Smooth muscle cell (in vitro differentiated cells): Measurements from ENCODE around the gene OTX1. TPM values are rescaled to one million over a fixed set of nuclear protein-coding genes. Genes with fewer than 3 reads are reported as not detected.
A peak's percentile ranks its signal among the peaks of the same experiment; 100 is the strongest.

Experiments used
- DNase-seq: peaks from one replicate; lab custom pipeline; 2025; ENCODE audit not compliant: unreplicated experiment; lab: John Stamatoyannopoulos, UW
- H2AFZ ChIP-seq: fragments of 200-600 bp; sonication (generic); 2 replicates; pipeline ENCODE4 v1.6.0; 2016; ENCODE audit warnings: antibody characterized with exemption, low read depth, mild to moderate bottlenecking
- H3F3A ChIP-seq: fragments of 200-600 bp; sonication (generic); 2 replicates; pipeline ENCODE4 v1.6.0; 2017; ENCODE audit warnings: antibody characterized with exemption, low read depth
- H3K27ac ChIP-seq: fragments of 200-600 bp; sonication (generic); 2 replicates; pipeline ENCODE4 v1.5.1; 2016; ENCODE audit warnings: low read depth, mild to moderate bottlenecking
- H3K27me3 ChIP-seq: fragments of 200-600 bp; sonication (generic); 2 replicates; pipeline ENCODE4 v1.6.1; 2016; ENCODE audit warnings: low read depth, mild to moderate bottlenecking
- H3K36me3 ChIP-seq: fragments of 200-600 bp; sonication (generic); 2 replicates; pipeline ENCODE4 v1.5.1; 2016; ENCODE audit warnings: low read depth
- H3K4me1 ChIP-seq: fragments of 200-600 bp; sonication (generic); 2 replicates; pipeline ENCODE4 v1.5.1; 2016; ENCODE audit warnings: low read depth
- H3K4me2 ChIP-seq: fragments of 200-600 bp; sonication (generic); 2 replicates; pipeline ENCODE4 v1.6.0; 2016; ENCODE audit warnings: mild to moderate bottlenecking
- H3K4me3 ChIP-seq: fragments of 200-600 bp; sonication (generic); 2 replicates; pipeline ENCODE4 v1.5.1; 2016; ENCODE audit warnings: mild to moderate bottlenecking
- H3K79me2 ChIP-seq: fragments of 200-600 bp; sonication (generic); 2 replicates; pipeline ENCODE4 v1.6.0; 2016; ENCODE audit warnings: low read depth, mild to moderate bottlenecking
- H3K9ac ChIP-seq: fragments of 200-600 bp; sonication (generic); 2 replicates; pipeline ENCODE4 v1.6.0; 2016; ENCODE audit warnings: low read depth
- H3K9me3 ChIP-seq: fragments of 200-600 bp; sonication (generic); replicated peaks from 2 replicates; pipeline ENCODE4 v1.5.1; 2016; ENCODE audit warnings: low read depth
- H4K20me1 ChIP-seq: fragments of 200-600 bp; sonication (generic); 2 replicates; pipeline ENCODE4 v1.6.0; 2016; ENCODE audit warnings: low read depth
- WGBS: methylation state at CpG from one replicate; pipeline ENCODE4 v1.1.7; 2016; ENCODE audit warnings: low lambda C conversion rate; 5-methylcytosine and 5-hydroxymethylcytosine counted together
- polyA plus RNA-seq: library from polyadenylated mRNA; unstranded; fragments of >200 nt; fragmentation: Nextera tagmentation; extraction: Ambion mirVana; gene quantifications from 2 replicates; pipeline ENCODE4 v1.2.1, GENCODE V29; 2016
- total RNA-seq: library from RNA; depleted of rRNA; stranded (reverse); fragments of >200 nt; gene quantifications from 2 replicates; pipeline ENCODE4 v1.2.3, GENCODE V29; 2014
- TF ChIP-seq, protein P1 (sequence below): fragments of 200-600 bp; sonication (generic); IDR thresholded peaks from 2 replicates; pipeline ENCODE4 v1.5.1; 2017; ENCODE audit warnings: borderline replicate concordance, mild to moderate bottlenecking, antibody characterized with exemption; ENCODE audit not compliant: insufficient read depth, poor library complexity, severe bottlenecking

Gene OTX1
- total RNA-seq = not detected in 2 replicates
- 0.35 TPM in 1 of 2 replicates, not detected in the other for polyA plus RNA-seq

DNA sequence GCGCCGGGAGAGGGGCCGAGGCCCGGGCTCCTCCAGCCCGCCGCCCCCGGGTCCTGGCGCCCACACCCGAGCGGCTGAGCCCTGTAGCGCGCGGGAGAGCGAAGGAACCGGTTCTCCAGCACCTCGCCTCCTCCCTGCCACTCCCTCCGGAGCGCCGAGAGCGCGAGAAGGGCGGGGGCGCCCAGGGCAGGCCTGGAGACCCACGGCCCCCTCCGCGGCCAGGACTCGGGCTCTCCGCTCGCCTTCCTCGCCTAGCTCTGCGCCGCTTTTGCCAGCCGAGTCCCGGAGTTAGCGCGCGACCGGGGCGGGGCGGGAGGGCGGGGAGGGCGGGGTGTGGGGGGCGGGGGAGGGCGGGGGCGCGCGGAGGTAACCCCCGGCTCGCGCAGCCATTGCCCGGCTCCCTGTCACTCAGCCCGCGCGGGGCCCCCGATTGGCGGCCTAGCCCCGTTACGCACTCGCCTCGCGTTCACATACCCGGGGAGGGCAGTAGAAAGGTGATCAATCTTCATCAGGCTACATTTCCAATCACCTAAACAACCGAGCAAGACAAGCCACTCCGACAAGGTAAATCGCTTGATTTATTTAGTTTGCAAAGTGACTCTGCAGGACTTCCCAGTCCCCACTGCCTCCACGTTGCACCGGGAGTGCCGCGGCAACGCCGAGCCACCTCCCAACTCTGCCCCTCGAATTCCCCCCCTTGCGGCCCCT lies at the start of gene OTX1:
TSS of gene OTX1 (plus strand) at position 497 of the 708 bp plus-strand sequence. CDS start 2,161 bp downstream, outside the sequence.
- Histone ChIP-seq H3K36me3 (no peaks in the 10 kb centered on the region), H3K4me3 (peak within 1 kb of the TSS; percentile 53), H4K20me1 (peaks cover 44% of the 10 kb centered on the region), H3K4me1 (peaks cover 27% of the 10 kb centered on the region), H3K27me3 (peaks cover 100% of the 10 kb centered on the region), H2AFZ (no peak within 1 kb of the TSS), H3K9ac (no peak within 1 kb of the TSS), H3K4me2 (peak within 1 kb of the TSS; percentile 86), H3K9me3 (no peaks in the 10 kb centered on the region), H3F3A (no peaks in the 10 kb centered on the region), H3K27ac (no peak within 1 kb of the TSS), H3K79me2 (no peaks in the 10 kb centered on the region)
- no peak for DNase-seq
- TF ChIP-seq, protein P1, sequence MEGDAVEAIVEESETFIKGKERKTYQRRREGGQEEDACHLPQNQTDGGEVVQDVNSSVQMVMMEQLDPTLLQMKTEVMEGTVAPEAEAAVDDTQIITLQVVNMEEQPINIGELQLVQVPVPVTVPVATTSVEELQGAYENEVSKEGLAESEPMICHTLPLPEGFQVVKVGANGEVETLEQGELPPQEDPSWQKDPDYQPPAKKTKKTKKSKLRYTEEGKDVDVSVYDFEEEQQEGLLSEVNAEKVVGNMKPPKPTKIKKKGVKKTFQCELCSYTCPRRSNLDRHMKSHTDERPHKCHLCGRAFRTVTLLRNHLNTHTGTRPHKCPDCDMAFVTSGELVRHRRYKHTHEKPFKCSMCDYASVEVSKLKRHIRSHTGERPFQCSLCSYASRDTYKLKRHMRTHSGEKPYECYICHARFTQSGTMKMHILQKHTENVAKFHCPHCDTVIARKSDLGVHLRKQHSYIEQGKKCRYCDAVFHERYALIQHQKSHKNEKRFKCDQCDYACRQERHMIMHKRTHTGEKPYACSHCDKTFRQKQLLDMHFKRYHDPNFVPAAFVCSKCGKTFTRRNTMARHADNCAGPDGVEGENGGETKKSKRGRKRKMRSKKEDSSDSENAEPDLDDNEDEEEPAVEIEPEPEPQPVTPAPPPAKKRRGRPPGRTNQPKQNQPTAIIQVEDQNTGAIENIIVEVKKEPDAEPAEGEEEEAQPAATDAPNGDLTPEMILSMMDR = no peak
- 1% methylated on average over 33 of the region's 73 CpGs for WGBS

DNA sequence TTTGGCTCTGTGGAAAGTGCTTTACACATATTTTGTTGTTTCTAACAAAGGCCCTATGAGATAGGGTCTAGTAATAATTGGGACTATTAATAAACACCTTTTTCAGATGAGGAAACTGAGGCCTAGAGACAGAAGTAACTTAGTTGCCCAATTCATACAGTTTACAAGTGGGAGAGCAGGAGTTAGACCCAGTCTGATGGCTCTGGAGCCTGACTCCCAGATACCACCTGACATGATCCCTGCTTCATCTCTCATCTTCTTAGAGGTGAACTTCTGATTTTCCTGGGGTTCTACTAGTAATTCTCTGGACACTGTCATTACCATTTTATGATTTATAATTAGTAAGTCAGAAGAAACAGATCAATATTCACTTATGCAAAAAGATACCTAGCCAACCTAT lies 49.1 kb upstream of the OTX1 start:
- no peaks in the 10 kb centered on the region for H3K79me2 ChIP-seq
- no peaks in the 10 kb centered on the region for H3K27me3 ChIP-seq
- TF ChIP-seq, protein P1 = no peak
- H3K4me3 ChIP-seq = no peak overlapping the region
- no peaks in the 10 kb centered on the region for H3K9me3 ChIP-seq
- peaks cover 5% of the 10 kb centered on the region for H3K36me3 ChIP-seq
- no peak overlapping the region for H3K27ac ChIP-seq
- H2AFZ ChIP-seq = no peak overlapping the region
- no peaks in the 10 kb centered on the region for H4K20me1 ChIP-seq
- DNase-seq = no peak
- no peaks in the 10 kb centered on the region for H3F3A ChIP-seq
- H3K9ac ChIP-seq = no peak overlapping the region
- H3K4me2 ChIP-seq = no peak overlapping the region
- H3K4me1 ChIP-seq = peaks cover 26% of the 10 kb centered on the region

DNA sequence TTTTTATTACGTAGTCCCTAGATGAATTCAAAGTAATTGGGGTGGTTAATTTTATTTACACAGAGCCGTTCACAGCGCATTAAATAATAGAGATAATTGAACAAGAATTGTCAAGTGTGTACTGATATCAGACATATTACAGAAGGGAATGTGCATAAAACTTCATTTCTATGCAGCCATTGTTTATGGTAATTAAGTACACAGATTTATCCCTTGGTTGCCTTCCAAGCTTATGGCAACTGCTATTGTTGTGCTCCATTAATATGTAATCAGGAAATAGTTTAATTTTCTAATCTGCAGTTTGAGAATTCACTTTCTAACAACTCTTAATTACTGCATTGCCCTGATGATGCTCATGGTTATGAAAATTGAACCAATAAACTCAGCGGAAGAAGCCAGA lies 47.3 kb upstream of the OTX1 start:
- no peaks in the 10 kb centered on the region for H3K27me3 ChIP-seq
- H3K4me2 ChIP-seq = no peak overlapping the region
- TF ChIP-seq, protein P1 = no peak
- H3K9ac ChIP-seq = no peak overlapping the region
- H4K20me1 ChIP-seq = no peaks in the 10 kb centered on the region
- no peak for DNase-seq
- peaks cover 33% of the 10 kb centered on the region for H3K4me1 ChIP-seq
- H3F3A ChIP-seq = no peaks in the 10 kb centered on the region
- peaks cover 5% of the 10 kb centered on the region for H3K36me3 ChIP-seq
- H3K9me3 ChIP-seq = no peaks in the 10 kb centered on the region
- 95% methylated on average over 4 of the region's 4 CpGs for WGBS
- no peak overlapping the region for H2AFZ ChIP-seq
- no peaks in the 10 kb centered on the region for H3K79me2 ChIP-seq
- no peak overlapping the region for H3K4me3 ChIP-seq
- no peak overlapping the region for H3K27ac ChIP-seq
